SU-DHL-6 (cell line): ENCODE results near the gene GAL3ST3.
"Not testable (repeated sequence)": the region's sequence is repeated elsewhere in the genome, so short reads cannot be mapped to it uniquely, and the experiment has no call there.

Experiments used
- H2AFZ ChIP-seq: fragments of 200-600 bp; sonication (generic); 2 replicates; pipeline ENCODE4 v1.6.1; 2014; ENCODE audit warnings: low read depth, mild to moderate bottlenecking, moderate library complexity, mixed read lengths, antibody characterized with exemption, low read length; ENCODE audit not compliant: severe bottlenecking
- H3F3A ChIP-seq: fragments of 200-600 bp; shearing (Covaris generic); 2 replicates; pipeline ENCODE4 v1.6.0; 2016; ENCODE audit warnings: antibody characterized with exemption, mild to moderate bottlenecking; ENCODE audit not compliant: insufficient read depth
- H3K27ac ChIP-seq: fragments of 200-600 bp; sonication (generic); 2 replicates; pipeline ENCODE4 v1.5.1; 2016; ENCODE audit warnings: low read depth, mild to moderate bottlenecking, low read length, moderate library complexity, mixed read lengths
- H3K27me3 ChIP-seq: fragments of 200-600 bp; sonication (generic), shearing (Covaris generic); 2 replicates; pipeline ENCODE4 v1.6.0; 2014; ENCODE audit warnings: mild to moderate bottlenecking, low read length
- H3K36me3 ChIP-seq: fragments of 200-600 bp; sonication (generic); 2 replicates; pipeline ENCODE4 v1.6.1; 2014; ENCODE audit warnings: mild to moderate bottlenecking, low read length, mixed read lengths
- H3K4me2 ChIP-seq: fragments of 300-600, 200-600 bp; shearing (Covaris generic), sonication (generic); 2 replicates; pipeline ENCODE4 v1.6.0; 2014; ENCODE audit warnings: low read length, low read depth, mild to moderate bottlenecking; ENCODE audit not compliant: poor library complexity, severe bottlenecking
- H3K4me3 ChIP-seq: fragments of 200-600 bp; sonication (generic); 2 replicates; pipeline ENCODE4 v1.5.1; 2014; ENCODE audit warnings: antibody characterized with exemption, low read length, mild to moderate bottlenecking, mixed read lengths; ENCODE audit not compliant: insufficient read depth, poor library complexity, severe bottlenecking
- H3K79me2 ChIP-seq: fragments of 200-600 bp; sonication (generic); 2 replicates; pipeline ENCODE4 v1.6.1; 2014; ENCODE audit warnings: mild to moderate bottlenecking, low read length, moderate library complexity; ENCODE audit not compliant: insufficient read depth
- H3K9ac ChIP-seq: fragments of 200-600 bp; sonication (generic); 2 replicates; pipeline ENCODE4 v1.7.0; 2014; ENCODE audit warnings: mild to moderate bottlenecking, low read length
- H3K9me2 ChIP-seq: fragments of 200-600 bp; sonication (generic); replicated peaks from 2 replicates; pipeline ENCODE4 v1.6.1; 2014; ENCODE audit warnings: low read length; ENCODE audit not compliant: insufficient read depth
- H3K9me3 ChIP-seq: fragments of 200-600 bp; sonication (generic); 2 replicates; pipeline ENCODE4 v1.6.1; 2014; ENCODE audit warnings: low read length, mixed read lengths; ENCODE audit not compliant: insufficient read depth
- H4K20me1 ChIP-seq: fragments of 200-600 bp; sonication (generic); 2 replicates; pipeline ENCODE4 v1.6.1; 2014; ENCODE audit warnings: low read depth, mild to moderate bottlenecking, antibody characterized with exemption, low read length, moderate library complexity, mixed read lengths
- EZH2phosphoT487 ChIP-seq: fragments of 200-600 bp; sonication (generic), shearing (Covaris generic); conservative IDR thresholded peaks from 2 replicates; pipeline ENCODE4 v1.6.1; 2018; ENCODE audit warnings: mild to moderate bottlenecking, antibody characterized with exemption, low read length, moderate library complexity, mixed read lengths
- TF ChIP-seq, protein P1 (sequence below): fragments of 200-600 bp; sonication (generic); IDR thresholded peaks from one replicate; pipeline ENCODE4 v1.5.1; 2017; ENCODE audit warnings: antibody characterized with exemption, mild to moderate bottlenecking, low read length, moderate library complexity; ENCODE audit not compliant: insufficient read depth, poor library complexity, severe bottlenecking

The GAL3ST3 gene

DNA sequence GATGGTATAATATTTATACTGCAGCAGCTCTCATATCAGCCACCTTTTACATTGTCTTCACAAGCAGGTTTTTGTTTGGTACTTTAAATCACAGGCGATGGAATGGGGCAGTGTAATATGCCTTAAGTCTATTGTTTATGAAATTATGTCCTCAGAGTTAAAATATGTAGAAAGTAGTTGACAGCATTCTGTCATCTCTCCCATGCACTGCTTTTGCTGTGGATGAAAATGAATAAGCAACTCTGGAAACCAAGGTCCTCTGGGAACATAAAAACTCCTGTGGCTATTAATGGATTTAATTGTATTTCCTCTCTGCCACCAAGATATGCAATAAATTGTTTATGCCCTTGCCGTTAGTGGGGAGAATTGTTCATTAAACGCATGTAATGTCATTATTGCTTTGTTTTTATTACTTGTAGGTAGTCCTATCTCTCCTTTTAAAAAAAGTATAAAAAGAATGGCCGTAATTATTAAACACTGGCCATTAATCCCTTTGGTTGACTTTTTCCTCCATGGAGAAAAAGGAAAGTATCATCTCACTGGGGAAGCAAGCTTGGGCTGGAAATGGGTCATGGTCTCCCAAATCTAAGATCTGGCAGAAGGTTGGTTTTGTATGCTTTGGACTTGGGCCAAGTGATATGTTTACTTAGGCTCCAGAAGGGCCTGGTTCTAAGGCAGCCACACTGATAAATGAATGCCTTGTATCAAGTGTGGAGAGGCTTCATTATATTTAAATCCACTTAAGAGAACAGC is 34.2 kb upstream of the GAL3ST3 start:
- no peak overlapping the region for H3K4me2 ChIP-seq
- H3F3A ChIP-seq: peaks cover 10% of the 10 kb centered on the region; the same call in 1 of the 2 replicates
- H3K27ac ChIP-seq: no peak overlapping the region
- no peak overlapping the region for H3K9ac ChIP-seq
- no peaks in the 10 kb centered on the region for H3K36me3 ChIP-seq
- no peaks in the 10 kb centered on the region for H3K27me3 ChIP-seq
- H2AFZ ChIP-seq: no peak overlapping the region
- no peaks in the 10 kb centered on the region for H3K9me3 ChIP-seq
- no peaks in the 10 kb centered on the region for H3K9me2 ChIP-seq
- no peak overlapping the region for H3K4me3 ChIP-seq
- TF ChIP-seq, protein P1, sequence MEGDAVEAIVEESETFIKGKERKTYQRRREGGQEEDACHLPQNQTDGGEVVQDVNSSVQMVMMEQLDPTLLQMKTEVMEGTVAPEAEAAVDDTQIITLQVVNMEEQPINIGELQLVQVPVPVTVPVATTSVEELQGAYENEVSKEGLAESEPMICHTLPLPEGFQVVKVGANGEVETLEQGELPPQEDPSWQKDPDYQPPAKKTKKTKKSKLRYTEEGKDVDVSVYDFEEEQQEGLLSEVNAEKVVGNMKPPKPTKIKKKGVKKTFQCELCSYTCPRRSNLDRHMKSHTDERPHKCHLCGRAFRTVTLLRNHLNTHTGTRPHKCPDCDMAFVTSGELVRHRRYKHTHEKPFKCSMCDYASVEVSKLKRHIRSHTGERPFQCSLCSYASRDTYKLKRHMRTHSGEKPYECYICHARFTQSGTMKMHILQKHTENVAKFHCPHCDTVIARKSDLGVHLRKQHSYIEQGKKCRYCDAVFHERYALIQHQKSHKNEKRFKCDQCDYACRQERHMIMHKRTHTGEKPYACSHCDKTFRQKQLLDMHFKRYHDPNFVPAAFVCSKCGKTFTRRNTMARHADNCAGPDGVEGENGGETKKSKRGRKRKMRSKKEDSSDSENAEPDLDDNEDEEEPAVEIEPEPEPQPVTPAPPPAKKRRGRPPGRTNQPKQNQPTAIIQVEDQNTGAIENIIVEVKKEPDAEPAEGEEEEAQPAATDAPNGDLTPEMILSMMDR: no peak
- TF ChIP-seq EZH2phosphoT487: no peak
- no peaks in the 10 kb centered on the region for H3K79me2 ChIP-seq
- no peaks in the 10 kb centered on the region for H4K20me1 ChIP-seq

DNA sequence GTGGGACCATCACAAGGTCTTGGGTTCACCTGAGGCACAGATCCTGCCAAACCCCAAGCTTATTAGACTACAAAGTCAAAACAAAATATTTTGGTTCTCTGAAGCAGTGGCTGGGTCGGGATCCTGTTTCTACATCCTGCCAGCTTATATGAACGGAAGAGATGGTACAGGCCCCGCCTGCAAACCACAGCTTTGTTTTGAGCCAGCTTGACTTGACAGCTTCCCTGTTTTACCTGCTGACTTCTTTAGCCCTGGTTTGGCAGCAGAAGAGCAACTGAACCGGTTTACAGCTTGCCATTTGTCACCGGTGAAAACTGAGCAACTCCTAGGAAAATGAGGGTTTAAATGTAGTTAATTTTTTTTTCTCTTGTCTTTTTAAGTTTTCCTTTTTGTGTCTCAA is 32.5 kb upstream of the GAL3ST3 start:
- Histone ChIP-seq H3K36me3 (no peaks in the 10 kb centered on the region), H4K20me1 (no peaks in the 10 kb centered on the region), H3F3A (peaks cover 10% of the 10 kb centered on the region; the same call in 1 of the 2 replicates), H3K4me3 (peak overlapping the region; percentile 29), H3K4me2 (peak overlapping the region; percentile 70), H3K9me2 (no peaks in the 10 kb centered on the region), H3K79me2 (no peaks in the 10 kb centered on the region), H2AFZ (no peak overlapping the region), H3K9ac (peak overlapping the region; percentile 24; the same call in 1 of the 2 replicates), H3K9me3 (no peaks in the 10 kb centered on the region), H3K27ac (peak overlapping the region; percentile 48), H3K27me3 (no peaks in the 10 kb centered on the region)
- no peak for TF ChIP-seq EZH2phosphoT487
- TF ChIP-seq, protein P1: no peak

DNA sequence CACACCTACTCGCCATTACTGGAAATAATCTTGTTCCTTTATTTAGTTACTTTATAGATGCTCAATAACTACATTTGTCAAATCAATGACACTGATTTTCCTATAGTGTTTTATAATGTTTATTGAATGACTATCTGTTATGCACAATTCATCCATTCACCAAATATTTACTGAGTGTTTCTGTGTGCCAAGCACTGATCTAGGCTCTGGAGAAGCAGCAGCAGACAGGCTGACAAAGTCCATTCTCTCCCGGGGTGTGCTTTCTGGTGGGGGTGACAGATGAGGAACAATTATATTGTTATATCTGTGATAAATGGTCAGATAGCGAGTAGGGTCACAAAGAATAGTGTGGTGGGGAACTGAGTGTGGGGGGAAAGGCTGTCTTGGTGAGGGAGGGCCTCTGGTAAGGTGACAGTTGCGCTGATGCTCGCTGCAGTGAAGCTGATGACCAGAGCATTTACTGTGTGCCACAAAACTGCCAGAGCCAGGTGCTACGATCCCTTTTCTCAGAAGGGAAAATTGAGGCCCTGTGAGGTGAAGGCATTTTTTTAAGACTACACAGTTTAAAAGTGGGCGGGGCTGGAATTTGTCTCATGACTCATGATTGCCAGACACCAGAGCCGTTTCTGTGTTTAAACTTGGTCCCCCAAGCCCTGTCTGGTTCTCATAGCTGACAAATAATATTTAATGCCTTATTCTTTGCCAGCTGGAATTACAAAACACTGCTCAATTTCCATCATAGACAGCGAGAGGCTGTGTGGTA is 31.3 kb upstream of the GAL3ST3 start:
- H3K9ac ChIP-seq: no peak overlapping the region; the same call in 1 of the 2 replicates

DNA sequence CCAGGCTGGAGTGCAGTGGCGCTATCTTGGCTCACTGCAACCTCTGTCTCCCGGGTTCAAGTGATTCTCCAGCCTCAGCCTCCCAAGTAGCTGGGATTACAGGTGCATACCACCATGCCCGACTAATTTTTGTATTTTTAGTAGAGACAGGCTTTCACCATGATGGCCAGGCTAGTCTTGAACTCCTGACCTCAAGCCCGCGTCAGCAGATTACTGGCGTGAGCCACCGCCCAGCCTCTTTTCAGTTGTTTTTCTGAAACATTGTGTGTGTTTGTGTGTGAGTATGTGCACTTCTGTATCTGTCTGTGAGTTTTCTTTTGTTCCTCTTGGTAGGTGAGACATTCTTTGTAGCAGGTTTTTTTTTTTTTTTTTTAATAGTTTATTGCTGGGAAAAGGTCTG is 30.0 kb upstream of the GAL3ST3 start:
- not testable (repeated sequence) for H3K27ac ChIP-seq, H3K9me2 ChIP-seq, H3K9me3 ChIP-seq, H3K27me3 ChIP-seq, H3K4me2 ChIP-seq, H3K9ac ChIP-seq, H2AFZ ChIP-seq, H4K20me1 ChIP-seq, H3K36me3 ChIP-seq, H3K4me3 ChIP-seq, H3K79me2 ChIP-seq
- H3F3A ChIP-seq: peaks cover 12% of the 10 kb centered on the region; the same call in 1 of the 2 replicates

More for the DNA sequence above, 31.3 kb upstream of the GAL3ST3 start:
- H3F3A ChIP-seq: peaks cover 10% of the 10 kb centered on the region; the same call in 1 of the 2 replicates
- H3K27me3 ChIP-seq: no peaks in the 10 kb centered on the region
- no peaks in the 10 kb centered on the region for H4K20me1 ChIP-seq
- no peaks in the 10 kb centered on the region for H3K9me2 ChIP-seq
- peak overlapping the region; percentile 48 for H3K27ac ChIP-seq
- H3K9me3 ChIP-seq: no peaks in the 10 kb centered on the region
- no peak for TF ChIP-seq EZH2phosphoT487
- TF ChIP-seq, protein P1: no peak
- no peak overlapping the region for H3K4me3 ChIP-seq
- H3K79me2 ChIP-seq: no peaks in the 10 kb centered on the region
- H3K36me3 ChIP-seq: no peaks in the 10 kb centered on the region
- no peak overlapping the region for H3K4me2 ChIP-seq
- no peak overlapping the region for H2AFZ ChIP-seq
